H9 (cell line): ENCODE data around the gene RABGAP1L. TPM values are rescaled to one million over a fixed set of nuclear protein-coding genes. Genes with fewer than 3 reads are reported as not detected.
A peak's percentile ranks its signal among the peaks of the same experiment; 100 is the strongest.

Experiments used
- DNase-seq: peaks from one replicate; pipeline ENCODE4 v3.0.0-alpha.2; 2017
- H2AFZ ChIP-seq: one replicate; pipeline ENCODE4 v1.6.1; 2013; ENCODE audit warnings: mild to moderate bottlenecking, low read length, control low read depth, moderate library complexity
- H2AK5ac ChIP-seq: 2 replicates; pipeline ENCODE4 v1.6.1; 2013; ENCODE audit warnings: low read length, control low read depth, mixed read lengths; ENCODE audit not compliant: insufficient read length
- H2BK120ac ChIP-seq: one replicate; pipeline ENCODE4 v1.6.1; 2013; ENCODE audit warnings: low read depth, mild to moderate bottlenecking, low read length, control low read depth, inconsistent platforms; ENCODE audit not compliant: poor library complexity, severe bottlenecking
- H2BK12ac ChIP-seq: 2 replicates; pipeline ENCODE4 v1.6.1; 2013; ENCODE audit warnings: low read length, control low read depth, mixed read lengths, low read depth; ENCODE audit not compliant: insufficient read length
- H2BK15ac ChIP-seq: 2 replicates; pipeline ENCODE4 v1.6.1; 2013; ENCODE audit warnings: low read depth, low read length, control low read depth
- H2BK20ac ChIP-seq: one replicate; pipeline ENCODE4 v1.6.1; 2013; ENCODE audit warnings: low read depth, mild to moderate bottlenecking, low read length, control low read depth, inconsistent platforms; ENCODE audit not compliant: poor library complexity, severe bottlenecking
- H2BK5ac ChIP-seq: 2 replicates; pipeline ENCODE4 v1.6.1; 2013; ENCODE audit warnings: low read length, control low read depth, mixed read lengths; ENCODE audit not compliant: insufficient read length
- H3K14ac ChIP-seq: 2 replicates; pipeline ENCODE4 v1.6.1; 2013; ENCODE audit warnings: low read length, control low read depth; ENCODE audit not compliant: insufficient read depth
- H3K18ac ChIP-seq: 2 replicates; pipeline ENCODE4 v1.6.1; 2013; ENCODE audit warnings: low read depth, mild to moderate bottlenecking, mixed read lengths, low read length, control low read depth; ENCODE audit not compliant: insufficient read length
- H3K23ac ChIP-seq: 2 replicates; pipeline ENCODE4 v1.6.1; 2013; ENCODE audit warnings: low read length, control low read depth, mixed read lengths, low read depth; ENCODE audit not compliant: insufficient read length
- H3K23me2 ChIP-seq: 2 replicates; pipeline ENCODE4 v1.6.1; 2013; ENCODE audit warnings: low read depth, mild to moderate bottlenecking, mixed read lengths, low read length, control low read depth; ENCODE audit not compliant: insufficient read length, poor library complexity, severe bottlenecking
- H3K27ac ChIP-seq: 2 replicates; pipeline ENCODE4 v1.5.1; 2013; ENCODE audit warnings: low read length, control low read depth, mixed read lengths, low read depth; ENCODE audit not compliant: insufficient read length
- H3K27me3 ChIP-seq: 2 replicates; pipeline ENCODE4 v1.6.1; 2013; ENCODE audit warnings: low read length, control low read depth, inconsistent platforms; ENCODE audit not compliant: insufficient read depth
- H3K4ac ChIP-seq: 2 replicates; pipeline ENCODE4 v1.6.1; 2013; ENCODE audit warnings: low read depth, mild to moderate bottlenecking, control low read depth, inconsistent platforms, low read length, moderate library complexity
- H3K4me1 ChIP-seq: 2 replicates; pipeline ENCODE4 v1.6.1; 2013; ENCODE audit warnings: low read length, control low read depth, inconsistent platforms; ENCODE audit not compliant: insufficient read depth
- H3K4me2 ChIP-seq: 2 replicates; pipeline ENCODE4 v1.6.1; 2013; ENCODE audit warnings: low read length, control low read depth, mixed read lengths; ENCODE audit not compliant: insufficient read length, insufficient read depth
- H3K56ac ChIP-seq: 2 replicates; pipeline ENCODE4 v1.6.1; 2013; ENCODE audit warnings: low read depth, mild to moderate bottlenecking, mixed read lengths, low read length, control low read depth; ENCODE audit not compliant: insufficient read length
- H3K79me1 ChIP-seq: 2 replicates; pipeline ENCODE4 v1.6.1; 2013; ENCODE audit warnings: low read depth, mild to moderate bottlenecking, moderate library complexity, low read length, control low read depth, inconsistent platforms; ENCODE audit not compliant: insufficient read depth, poor library complexity, severe bottlenecking
- H3K79me2 ChIP-seq: 2 replicates; pipeline ENCODE4 v1.6.1; 2013; ENCODE audit warnings: low read length, control low read depth, inconsistent platforms; ENCODE audit not compliant: insufficient read depth
- H3K9ac ChIP-seq: 2 replicates; pipeline ENCODE4 v1.6.1; 2013; ENCODE audit warnings: low read length, control low read depth, mixed read lengths; ENCODE audit not compliant: insufficient read length; ENCODE audit errors: extremely low read depth
- H3K9me3 ChIP-seq: one replicate; pipeline ENCODE4 v1.6.1; 2013; ENCODE audit warnings: low read depth, low read length, inconsistent platforms; ENCODE audit not compliant: control insufficient read depth
- H3T11ph ChIP-seq: one replicate; pipeline ENCODE4 v1.6.1; 2013; ENCODE audit warnings: mild to moderate bottlenecking, low read length, control low read depth, inconsistent platforms
- H4K20me1 ChIP-seq: one replicate; pipeline ENCODE4 v1.6.1; 2013; ENCODE audit not compliant: control insufficient read depth, insufficient read length, insufficient read depth
- H4K5ac ChIP-seq: 2 replicates; pipeline ENCODE4 v1.6.1; 2013; ENCODE audit warnings: low read depth, mild to moderate bottlenecking, mixed read lengths, low read length, control low read depth; ENCODE audit not compliant: insufficient read length
- H4K8ac ChIP-seq: replicated peaks from 2 replicates; pipeline ENCODE4 v1.6.1; 2013; ENCODE audit warnings: low read length, control low read depth, mixed read lengths, low read depth; ENCODE audit not compliant: insufficient read length
- H4K91ac ChIP-seq: 2 replicates; pipeline ENCODE4 v1.6.1; 2013; ENCODE audit warnings: low read depth, mild to moderate bottlenecking, moderate library complexity, mixed read lengths, low read length, control low read depth; ENCODE audit not compliant: insufficient read length
- H3K27ac Mint-ChIP-seq, 3 experiments: 2 replicates in 2 of 3; 3 replicates in 1 of 3; pipeline ENCODE4 v1.8.0; 2020 to 2021; ENCODE audit warnings: mixed read lengths in 3 of 3, mild to moderate bottlenecking in 1 of 3, moderate library complexity in 1 of 3
- H3K27me3 Mint-ChIP-seq: 2 replicates; pipeline ENCODE4 v1.8.0; 2021; ENCODE audit warnings: low read depth, mild to moderate bottlenecking, moderate library complexity, mixed read lengths
- H3K36me3 Mint-ChIP-seq, 3 experiments: 2 replicates in 2 of 3; 3 replicates in 1 of 3; pipeline ENCODE4 v1.8.0; 2020 to 2021; ENCODE audit warnings: low read depth in 3 of 3, mixed read lengths in 3 of 3; ENCODE audit not compliant: insufficient read depth in 1 of 3
- H3K4me1 Mint-ChIP-seq, 2 experiments: 2 replicates each; pipeline ENCODE4 v1.8.0; 2020; ENCODE audit warnings: mixed read lengths in 2 of 2
- H3K4me3 Mint-ChIP-seq, 2 experiments: 2 replicates in 1 of 2; 3 replicates in 1 of 2; pipeline ENCODE4 v1.8.0; 2020 to 2021; ENCODE audit warnings: mild to moderate bottlenecking in 2 of 2, mixed read lengths in 2 of 2, moderate library complexity in 1 of 2
- H3K9me3 Mint-ChIP-seq, 2 experiments: 2 replicates in 1 of 2; 3 replicates in 1 of 2; pipeline ENCODE4 v1.8.0; 2020; ENCODE audit warnings: mild to moderate bottlenecking in 2 of 2, mixed read lengths in 2 of 2, moderate library complexity in 1 of 2
- WGBS: extraction: QIAGEN DNeasy Blood & Tissue Kit; methylation state at CpG from one replicate; pipeline ENCODE4 v1.1.7; 2013; ENCODE audit warnings: missing lambda C conversion rate, low lambda C conversion rate, mixed read lengths; ENCODE audit not compliant: insufficient read length; ENCODE audit errors: extremely low coverage; 5-methylcytosine and 5-hydroxymethylcytosine counted together
- total RNA-seq: library from RNA; stranded (reverse); gene quantifications from 2 replicates; pipeline ENCODE4 v1.2.1, GENCODE V29; 2021
- TF ChIP-seq, protein P1 (sequence below): fragments of 200-600 bp; sonication (generic); conservative IDR thresholded peaks from 3 replicates; pipeline ENCODE4 v1.8.0; 2021; ENCODE audit warnings: antibody characterized with exemption, mild to moderate bottlenecking

The RABGAP1L gene
- total RNA-seq, 1 experiment from 2014 or later = 147 TPM

DNA sequence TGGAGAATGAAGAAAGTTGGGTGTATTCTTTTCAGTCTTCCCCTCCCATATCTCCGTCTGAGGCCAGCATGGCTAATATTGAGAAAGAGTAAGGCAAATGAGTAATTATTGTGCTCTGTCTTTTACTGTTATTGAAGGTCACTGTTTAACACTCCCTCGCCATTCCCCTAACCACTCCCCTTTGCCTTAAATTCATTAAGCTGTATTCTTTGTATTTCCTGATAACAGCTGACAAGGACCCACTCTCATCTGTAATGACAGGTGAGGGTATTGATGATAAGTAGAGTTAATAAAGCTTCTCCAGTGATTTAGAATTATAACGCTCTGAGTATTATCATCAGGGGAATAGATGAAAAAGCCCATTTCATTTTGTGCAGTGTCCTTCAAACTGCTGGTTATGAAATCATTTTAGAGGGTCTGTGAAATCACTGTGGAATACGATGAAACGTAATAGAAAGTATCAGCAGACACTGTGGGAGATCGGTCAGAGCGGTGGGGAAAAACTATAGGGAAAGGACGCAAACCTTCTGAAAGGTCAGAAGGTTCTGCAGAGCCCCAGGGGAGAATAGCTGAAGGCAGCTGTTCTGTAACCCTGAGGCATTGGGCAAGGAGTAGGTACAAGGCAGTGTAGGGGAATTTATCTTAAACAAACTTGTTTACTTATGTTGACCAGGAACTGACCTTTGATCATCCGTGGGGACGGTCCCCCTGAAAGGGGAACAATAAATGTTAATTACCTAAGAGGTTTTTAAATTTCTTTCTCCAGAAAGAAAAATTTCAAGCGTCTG lies 794.2 kb downstream of the RABGAP1L start:
- Histone ChIP-seq H2BK15ac (no peak overlapping the region), H3K79me1 (peaks cover 7% of the 10 kb centered on the region), H3K9me3 (no peaks in the 10 kb centered on the region), H4K20me1 (no peaks in the 10 kb centered on the region), H3K27ac (no peak overlapping the region), H3K18ac (no peak overlapping the region), H3K27me3 (no peaks in the 10 kb centered on the region), H3K23ac (no peak overlapping the region), H2AK5ac (no peak overlapping the region), H2BK5ac (no peak overlapping the region), H3K9ac (no peak overlapping the region), H4K5ac (no peak overlapping the region), H3K79me2 (peaks cover 2% of the 10 kb centered on the region; the same call in 1 of the 2 replicates), H2AFZ (no peak overlapping the region), H3K4me2 (no peak overlapping the region), H3K14ac (no peak overlapping the region), H2BK12ac (peak overlapping the region; percentile 59), H4K8ac (no peak overlapping the region), H4K91ac (no peak overlapping the region), H2BK120ac (no peak overlapping the region), H3T11ph (no peak overlapping the region), H3K23me2 (no peaks in the 10 kb centered on the region), H3K4ac (no peak overlapping the region), H2BK20ac (no peak overlapping the region), H3K4me1 (no peaks in the 10 kb centered on the region; the same call in 1 of the 2 replicates), H3K56ac (no peak overlapping the region)
- H3K27me3 Mint-ChIP-seq = no peaks in the 10 kb centered on the region
- peak overlapping the region; percentile 5 to 35 (median 26); a peak in 3 of 7 replicates for H3K27ac Mint-ChIP-seq
- WGBS = no CpG with 5 or more reads among the region's 11 CpGs
- peaks cover 9 to 45% (median 43%) of the 10 kb centered on the region in 3 experiments; a peak in 6 of 7 replicates for H3K36me3 Mint-ChIP-seq
- TF ChIP-seq, protein P1, sequence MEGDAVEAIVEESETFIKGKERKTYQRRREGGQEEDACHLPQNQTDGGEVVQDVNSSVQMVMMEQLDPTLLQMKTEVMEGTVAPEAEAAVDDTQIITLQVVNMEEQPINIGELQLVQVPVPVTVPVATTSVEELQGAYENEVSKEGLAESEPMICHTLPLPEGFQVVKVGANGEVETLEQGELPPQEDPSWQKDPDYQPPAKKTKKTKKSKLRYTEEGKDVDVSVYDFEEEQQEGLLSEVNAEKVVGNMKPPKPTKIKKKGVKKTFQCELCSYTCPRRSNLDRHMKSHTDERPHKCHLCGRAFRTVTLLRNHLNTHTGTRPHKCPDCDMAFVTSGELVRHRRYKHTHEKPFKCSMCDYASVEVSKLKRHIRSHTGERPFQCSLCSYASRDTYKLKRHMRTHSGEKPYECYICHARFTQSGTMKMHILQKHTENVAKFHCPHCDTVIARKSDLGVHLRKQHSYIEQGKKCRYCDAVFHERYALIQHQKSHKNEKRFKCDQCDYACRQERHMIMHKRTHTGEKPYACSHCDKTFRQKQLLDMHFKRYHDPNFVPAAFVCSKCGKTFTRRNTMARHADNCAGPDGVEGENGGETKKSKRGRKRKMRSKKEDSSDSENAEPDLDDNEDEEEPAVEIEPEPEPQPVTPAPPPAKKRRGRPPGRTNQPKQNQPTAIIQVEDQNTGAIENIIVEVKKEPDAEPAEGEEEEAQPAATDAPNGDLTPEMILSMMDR = no peak
- peaks cover 15 to 21% of the 10 kb centered on the region in 2 experiments for H3K4me1 Mint-ChIP-seq
- no peaks in the 10 kb centered on the region for H3K9me3 Mint-ChIP-seq
- no peak for DNase-seq
- H3K4me3 Mint-ChIP-seq = no peak overlapping the region
